PFSK-1 (cell line): Measurements from ENCODE around the gene TMEM117.

ENCODE experiments used
- FOXP2 ChIP-seq: optimal IDR thresholded peaks from 2 replicates; pipeline ENCODE3; 2011; ENCODE audit warnings: borderline replicate concordance, control low read depth, inconsistent platforms; ENCODE audit not compliant: insufficient read depth; ENCODE audit errors: extremely low read length, extremely low read depth
- POLR2AphosphoS5 ChIP-seq: IDR thresholded peaks from 2 replicates; pipeline ENCODE4 v1.6.1; 2012; ENCODE audit warnings: low read depth, mild to moderate bottlenecking, control low read depth, low read length, moderate library complexity
- REST ChIP-seq, 2 experiments: IDR thresholded peaks; 2 replicates each; pipeline versions ENCODE4 v1.6.1 to v1.8.0; 2011 to 2012; ENCODE audit warnings: low read depth in 2 of 2, low read length in 2 of 2, control low read depth in 1 of 2, inconsistent platforms in 1 of 2, mild to moderate bottlenecking in 1 of 2, moderate library complexity in 1 of 2; ENCODE audit not compliant: insufficient read depth in 1 of 2
- SIN3A ChIP-seq: IDR thresholded peaks from 2 replicates; pipeline ENCODE4 v1.6.1; 2012; ENCODE audit warnings: mild to moderate bottlenecking, low read length, moderate library complexity, borderline replicate concordance; ENCODE audit not compliant: insufficient read depth
- TAF1 ChIP-seq: IDR thresholded peaks from 2 replicates; pipeline ENCODE4 v1.6.1; 2012; ENCODE audit warnings: low read length, control low read depth, borderline replicate concordance; ENCODE audit not compliant: insufficient read depth

TMEM117 gene

GRCh38 chr12:44253338-44253856 lies 417.5 kb downstream of the TMEM117 start:
- no peak for TF ChIP-seq SIN3A

- TF ChIP-seq POLR2AphosphoS5 (no peak), FOXP2 (no peak), TAF1 (no peak), SIN3A (no peak), REST (IDR thresholded peaks at IDR 0.05; ENCODE audit: insufficient read depth in 1 of 2, low read depth in 2 of 2, low read length in 2 of 2) (no peak)
Measured at GRCh38 chr12:44258246-44258645, 422.4 kb downstream of the TMEM117 start.

- no peak for TF ChIP-seq REST (IDR thresholded peaks at IDR 0.05; ENCODE audit: insufficient read depth in 1 of 2, low read depth in 2 of 2, low read length in 2 of 2)
- TF ChIP-seq TAF1: no peak
- no peak for TF ChIP-seq FOXP2
- no peak for TF ChIP-seq SIN3A
- no peak for TF ChIP-seq POLR2AphosphoS5
Measured at GRCh38 chr12:44259890-44260289, 424.0 kb downstream of the TMEM117 start.

GRCh38 chr12:44260581-44260980 lies 424.7 kb downstream of the TMEM117 start:
- TF ChIP-seq FOXP2: no peak
- TF ChIP-seq REST (IDR thresholded peaks at IDR 0.05; ENCODE audit: insufficient read depth in 1 of 2, low read depth in 2 of 2, low read length in 2 of 2): no peak
- TF ChIP-seq TAF1: no peak
- TF ChIP-seq POLR2AphosphoS5: no peak

- TF ChIP-seq POLR2AphosphoS5: no peak
Measured at GRCh38 chr12:44285321-44285960, 449.6 kb downstream of the TMEM117 start.

GRCh38 chr12:44286336-44286735 lies 450.5 kb downstream of the TMEM117 start:
- TF ChIP-seq POLR2AphosphoS5 (no peak), SIN3A (no peak), TAF1 (no peak)

GRCh38 chr12:44286821-44287505 lies 451.1 kb downstream of the TMEM117 start:
- no peak for TF ChIP-seq TAF1
- TF ChIP-seq FOXP2: no peak
